SJCRH30 (cell line): ENCODE measurements around the gene ASAP2. TPM values are rescaled to one million over a fixed set of nuclear protein-coding genes. Genes with fewer than 3 reads are reported as not detected.

Experiments
- DNase-seq, 2 experiments: peaks; one replicate each; pipeline ENCODE4 v3.0.0-alpha.2; 2015 to 2020
- H3K27ac ChIP-seq: fragments of 250-450 bp; sonication (Bioruptor Pico); 2 replicates; pipeline ENCODE4 v1.5.1; 2020; ENCODE audit warnings: mild to moderate bottlenecking, moderate library complexity
- H3K27me3 ChIP-seq: fragments of 250-450 bp; sonication (Bioruptor Pico); 2 replicates; pipeline ENCODE4 v1.5.1; 2020; ENCODE audit warnings: mild to moderate bottlenecking, moderate library complexity
- H3K36me3 ChIP-seq: fragments of 250-450 bp; sonication (Bioruptor Pico); 2 replicates; pipeline ENCODE4 v1.5.1; 2020; ENCODE audit warnings: mild to moderate bottlenecking, moderate library complexity
- H3K4me1 ChIP-seq: fragments of 250-450 bp; sonication (Bioruptor Pico); 2 replicates; pipeline ENCODE4 v1.5.1; 2020; ENCODE audit warnings: mild to moderate bottlenecking, moderate library complexity
- H3K4me3 ChIP-seq: fragments of 250-450 bp; sonication (Bioruptor Pico); 2 replicates; pipeline ENCODE4 v1.5.1; 2020; ENCODE audit warnings: mild to moderate bottlenecking, moderate library complexity
- H3K9me3 ChIP-seq: fragments of 250-450 bp; sonication (Bioruptor Pico); replicated peaks from 2 replicates; pipeline ENCODE4 v1.5.1; 2020; ENCODE audit warnings: mild to moderate bottlenecking, moderate library complexity
- total RNA-seq: library from RNA; depleted of rRNA; stranded (reverse); fragments of >200 nt; shearing (Covaris generic); gene quantifications from 2 replicates; pipeline ENCODE4 v1.2.3, GENCODE V29; 2014

ASAP2 gene
- total RNA-seq, 1 experiment from 2014 or later = 32.6 TPM

- H3K4me3 ChIP-seq = peak overlapping the region; percentile 30
- peak overlapping the region; percentile 84 for H3K27ac ChIP-seq
- H3K4me1 ChIP-seq = peaks cover 28% of the 10 kb centered on the region
- peak; percentile 78 to 85 for DNase-seq
- H3K9me3 ChIP-seq = no peaks in the 10 kb centered on the region
- H3K27me3 ChIP-seq = no peaks in the 10 kb centered on the region
- no peaks in the 10 kb centered on the region for H3K36me3 ChIP-seq
These were observed 63.2 kb downstream of the ASAP2 start for GRCh38 chr2:9269695-9270360.

- no peaks in the 10 kb centered on the region for H3K9me3 ChIP-seq
- H3K36me3 ChIP-seq = no peaks in the 10 kb centered on the region
- no peaks in the 10 kb centered on the region for H3K27me3 ChIP-seq
- no peak overlapping the region for H3K4me3 ChIP-seq
- DNase-seq = peak in 1 of 2 experiments; percentile 40
- H3K4me1 ChIP-seq = peaks cover 28% of the 10 kb centered on the region
- no peak overlapping the region for H3K27ac ChIP-seq
These were observed 64.5 kb downstream of the ASAP2 start for GRCh38 chr2:9271091-9271490.

GRCh38 chr2:9271691-9272090 is 65.1 kb downstream of the ASAP2 start:
- Histone ChIP-seq H3K36me3 (no peaks in the 10 kb centered on the region), H3K4me1 (peaks cover 28% of the 10 kb centered on the region), H3K27ac (no peak overlapping the region), H3K27me3 (no peaks in the 10 kb centered on the region), H3K9me3 (no peaks in the 10 kb centered on the region), H3K4me3 (no peak overlapping the region)
- no peak for DNase-seq

- Histone ChIP-seq H3K27ac (no peak overlapping the region), H3K4me3 (no peak overlapping the region), H3K4me1 (peaks cover 22% of the 10 kb centered on the region), H3K27me3 (no peaks in the 10 kb centered on the region), H3K9me3 (no peaks in the 10 kb centered on the region), H3K36me3 (no peaks in the 10 kb centered on the region)
- no peak for DNase-seq
These were observed 67.0 kb downstream of the ASAP2 start for GRCh38 chr2:9273486-9274130.

- DNase-seq = no peak
- H3K36me3 ChIP-seq = no peaks in the 10 kb centered on the region
- no peaks in the 10 kb centered on the region for H3K27me3 ChIP-seq
- H3K27ac ChIP-seq = no peak overlapping the region
- no peak overlapping the region for H3K4me3 ChIP-seq
- no peaks in the 10 kb centered on the region for H3K9me3 ChIP-seq
- H3K4me1 ChIP-seq = peaks cover 20% of the 10 kb centered on the region
These were observed 68.2 kb downstream of the ASAP2 start for GRCh38 chr2:9274701-9275343.

- H3K27ac ChIP-seq = no peak overlapping the region
- H3K36me3 ChIP-seq = no peaks in the 10 kb centered on the region
- no peak overlapping the region for H3K4me3 ChIP-seq
- no peaks in the 10 kb centered on the region for H3K9me3 ChIP-seq
- no peaks in the 10 kb centered on the region for H3K27me3 ChIP-seq
- peaks cover 20% of the 10 kb centered on the region for H3K4me1 ChIP-seq
- no peak for DNase-seq
These were observed 68.8 kb downstream of the ASAP2 start for GRCh38 chr2:9275399-9275798.

GRCh38 chr2:9276074-9276473 is 69.5 kb downstream of the ASAP2 start:
- Histone ChIP-seq H3K36me3 (0 out of 2 replicates have a peak, but pooled peaks cover 2% of the 10 kb centered on the region), H3K9me3 (no peaks in the 10 kb centered on the region), H3K27ac (no peak overlapping the region), H3K4me1 (peaks cover 21% of the 10 kb centered on the region), H3K4me3 (no peak overlapping the region), H3K27me3 (no peaks in the 10 kb centered on the region)
- DNase-seq = no peak

GRCh38 chr2:9276901-9277451 is 70.4 kb downstream of the ASAP2 start:
- Histone ChIP-seq H3K4me3 (no peak overlapping the region), H3K4me1 (peaks cover 22% of the 10 kb centered on the region), H3K9me3 (no peaks in the 10 kb centered on the region), H3K27me3 (no peaks in the 10 kb centered on the region), H3K27ac (no peak overlapping the region), H3K36me3 (peaks cover 2% of the 10 kb centered on the region; the same call in 1 of the 2 replicates)
- DNase-seq = no peak

GRCh38 chr2:9278439-9278838 is 71.8 kb downstream of the ASAP2 start:
- Histone ChIP-seq H3K4me3 (no peak overlapping the region), H3K4me1 (peaks cover 25% of the 10 kb centered on the region), H3K27me3 (no peaks in the 10 kb centered on the region), H3K36me3 (peaks cover 2% of the 10 kb centered on the region; the same call in 1 of the 2 replicates), H3K9me3 (no peaks in the 10 kb centered on the region), H3K27ac (no peak overlapping the region)
- no peak for DNase-seq

GRCh38 chr2:9279426-9279825 is 72.8 kb downstream of the ASAP2 start:
- H3K36me3 ChIP-seq = peaks cover 2% of the 10 kb centered on the region; the same call in 1 of the 2 replicates
- no peak for DNase-seq
- no peaks in the 10 kb centered on the region for H3K9me3 ChIP-seq
- H3K27ac ChIP-seq = no peak overlapping the region
- H3K4me1 ChIP-seq = peaks cover 31% of the 10 kb centered on the region
- H3K4me3 ChIP-seq = no peak overlapping the region
- H3K27me3 ChIP-seq = no peaks in the 10 kb centered on the region

GRCh38 chr2:9280224-9280623 is 73.6 kb downstream of the ASAP2 start:
- Histone ChIP-seq H3K27me3 (no peaks in the 10 kb centered on the region), H3K4me3 (no peak overlapping the region), H3K4me1 (peaks cover 35% of the 10 kb centered on the region), H3K9me3 (no peaks in the 10 kb centered on the region), H3K36me3 (peaks cover 2% of the 10 kb centered on the region; the same call in 1 of the 2 replicates), H3K27ac (no peak overlapping the region)
- DNase-seq = peak; percentile 36 to 52

- H3K4me1 ChIP-seq = peaks cover 45% of the 10 kb centered on the region
- no peaks in the 10 kb centered on the region for H3K27me3 ChIP-seq
- H3K9me3 ChIP-seq = no peaks in the 10 kb centered on the region
- H3K4me3 ChIP-seq = no peak overlapping the region
- H3K27ac ChIP-seq = no peak overlapping the region
- H3K36me3 ChIP-seq = peaks cover 2% of the 10 kb centered on the region; the same call in 1 of the 2 replicates
- DNase-seq = peak in 1 of 2 experiments; percentile 31
These were observed 74.5 kb downstream of the ASAP2 start for GRCh38 chr2:9281145-9281544.

- H3K4me1 ChIP-seq = peaks cover 56% of the 10 kb centered on the region
- H3K4me3 ChIP-seq = no peak overlapping the region
- no peak overlapping the region for H3K27ac ChIP-seq
- H3K36me3 ChIP-seq = peaks cover 2% of the 10 kb centered on the region; the same call in 1 of the 2 replicates
- no peak for DNase-seq
- no peaks in the 10 kb centered on the region for H3K27me3 ChIP-seq
- H3K9me3 ChIP-seq = no peaks in the 10 kb centered on the region
These were observed 75.8 kb downstream of the ASAP2 start for GRCh38 chr2:9282128-9283112.
